SU-DHL-6 (cell line): ENCODE measurements around the gene RALGDS.

Source experiments
- H2AFZ ChIP-seq: fragments of 200-600 bp; sonication (generic); 2 replicates; pipeline ENCODE4 v1.6.1; 2014; ENCODE audit warnings: low read depth, mild to moderate bottlenecking, moderate library complexity, mixed read lengths, antibody characterized with exemption, low read length; ENCODE audit not compliant: severe bottlenecking
- H3F3A ChIP-seq: fragments of 200-600 bp; shearing (Covaris generic); 2 replicates; pipeline ENCODE4 v1.6.0; 2016; ENCODE audit warnings: antibody characterized with exemption, mild to moderate bottlenecking; ENCODE audit not compliant: insufficient read depth
- H3K27ac ChIP-seq: fragments of 200-600 bp; sonication (generic); 2 replicates; pipeline ENCODE4 v1.5.1; 2016; ENCODE audit warnings: low read depth, mild to moderate bottlenecking, low read length, moderate library complexity, mixed read lengths
- H3K27me3 ChIP-seq: fragments of 200-600 bp; sonication (generic), shearing (Covaris generic); 2 replicates; pipeline ENCODE4 v1.6.0; 2014; ENCODE audit warnings: mild to moderate bottlenecking, low read length
- H3K36me3 ChIP-seq: fragments of 200-600 bp; sonication (generic); 2 replicates; pipeline ENCODE4 v1.6.1; 2014; ENCODE audit warnings: mild to moderate bottlenecking, low read length, mixed read lengths
- H3K4me2 ChIP-seq: fragments of 300-600, 200-600 bp; shearing (Covaris generic), sonication (generic); 2 replicates; pipeline ENCODE4 v1.6.0; 2014; ENCODE audit warnings: low read length, low read depth, mild to moderate bottlenecking; ENCODE audit not compliant: poor library complexity, severe bottlenecking
- H3K4me3 ChIP-seq: fragments of 200-600 bp; sonication (generic); 2 replicates; pipeline ENCODE4 v1.5.1; 2014; ENCODE audit warnings: antibody characterized with exemption, low read length, mild to moderate bottlenecking, mixed read lengths; ENCODE audit not compliant: insufficient read depth, poor library complexity, severe bottlenecking
- H3K79me2 ChIP-seq: fragments of 200-600 bp; sonication (generic); 2 replicates; pipeline ENCODE4 v1.6.1; 2014; ENCODE audit warnings: mild to moderate bottlenecking, low read length, moderate library complexity; ENCODE audit not compliant: insufficient read depth
- H3K9ac ChIP-seq: fragments of 200-600 bp; sonication (generic); 2 replicates; pipeline ENCODE4 v1.7.0; 2014; ENCODE audit warnings: mild to moderate bottlenecking, low read length
- H3K9me2 ChIP-seq: fragments of 200-600 bp; sonication (generic); replicated peaks from 2 replicates; pipeline ENCODE4 v1.6.1; 2014; ENCODE audit warnings: low read length; ENCODE audit not compliant: insufficient read depth
- H3K9me3 ChIP-seq: fragments of 200-600 bp; sonication (generic); 2 replicates; pipeline ENCODE4 v1.6.1; 2014; ENCODE audit warnings: low read length, mixed read lengths; ENCODE audit not compliant: insufficient read depth
- H4K20me1 ChIP-seq: fragments of 200-600 bp; sonication (generic); 2 replicates; pipeline ENCODE4 v1.6.1; 2014; ENCODE audit warnings: low read depth, mild to moderate bottlenecking, antibody characterized with exemption, low read length, moderate library complexity, mixed read lengths
- EZH2phosphoT487 ChIP-seq: fragments of 200-600 bp; sonication (generic), shearing (Covaris generic); conservative IDR thresholded peaks from 2 replicates; pipeline ENCODE4 v1.6.1; 2018; ENCODE audit warnings: mild to moderate bottlenecking, antibody characterized with exemption, low read length, moderate library complexity, mixed read lengths
- TF ChIP-seq, protein P1 (sequence below): fragments of 200-600 bp; sonication (generic); IDR thresholded peaks from one replicate; pipeline ENCODE4 v1.5.1; 2017; ENCODE audit warnings: antibody characterized with exemption, mild to moderate bottlenecking, low read length, moderate library complexity; ENCODE audit not compliant: insufficient read depth, poor library complexity, severe bottlenecking

The RALGDS gene

GRCh38 chr9:133147412-133148198 lies 26.6 kb upstream of the RALGDS start:
- Histone ChIP-seq H3K79me2 (peaks cover 9% of the 10 kb centered on the region; the same call in 1 of the 2 replicates), H3K27ac (peak overlapping the region; percentile 33), H3K4me3 (peak overlapping the region; percentile 57), H3K36me3 (no peaks in the 10 kb centered on the region), H2AFZ (no peak overlapping the region), H3K4me2 (peak overlapping the region; percentile 59), H4K20me1 (peaks cover 10% of the 10 kb centered on the region; the same call in 1 of the 2 replicates), H3K9me3 (no peaks in the 10 kb centered on the region), H3K9ac (peak overlapping the region; percentile 63), H3F3A (peaks cover 13% of the 10 kb centered on the region), H3K9me2 (no peaks in the 10 kb centered on the region), H3K27me3 (no peaks in the 10 kb centered on the region)
- TF ChIP-seq, protein P1, sequence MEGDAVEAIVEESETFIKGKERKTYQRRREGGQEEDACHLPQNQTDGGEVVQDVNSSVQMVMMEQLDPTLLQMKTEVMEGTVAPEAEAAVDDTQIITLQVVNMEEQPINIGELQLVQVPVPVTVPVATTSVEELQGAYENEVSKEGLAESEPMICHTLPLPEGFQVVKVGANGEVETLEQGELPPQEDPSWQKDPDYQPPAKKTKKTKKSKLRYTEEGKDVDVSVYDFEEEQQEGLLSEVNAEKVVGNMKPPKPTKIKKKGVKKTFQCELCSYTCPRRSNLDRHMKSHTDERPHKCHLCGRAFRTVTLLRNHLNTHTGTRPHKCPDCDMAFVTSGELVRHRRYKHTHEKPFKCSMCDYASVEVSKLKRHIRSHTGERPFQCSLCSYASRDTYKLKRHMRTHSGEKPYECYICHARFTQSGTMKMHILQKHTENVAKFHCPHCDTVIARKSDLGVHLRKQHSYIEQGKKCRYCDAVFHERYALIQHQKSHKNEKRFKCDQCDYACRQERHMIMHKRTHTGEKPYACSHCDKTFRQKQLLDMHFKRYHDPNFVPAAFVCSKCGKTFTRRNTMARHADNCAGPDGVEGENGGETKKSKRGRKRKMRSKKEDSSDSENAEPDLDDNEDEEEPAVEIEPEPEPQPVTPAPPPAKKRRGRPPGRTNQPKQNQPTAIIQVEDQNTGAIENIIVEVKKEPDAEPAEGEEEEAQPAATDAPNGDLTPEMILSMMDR: peak; percentile 91
- TF ChIP-seq EZH2phosphoT487: no peak

GRCh38 chr9:133146746-133147411 lies 25.8 kb upstream of the RALGDS start:
- Histone ChIP-seq H3K27me3 (no peaks in the 10 kb centered on the region), H3K4me3 (no peak overlapping the region), H2AFZ (no peak overlapping the region), H3K4me2 (peak overlapping the region; percentile 59), H3K27ac (no peak overlapping the region), H3F3A (peaks cover 13% of the 10 kb centered on the region), H3K9me2 (no peaks in the 10 kb centered on the region), H3K9ac (no peak overlapping the region), H4K20me1 (peaks cover 10% of the 10 kb centered on the region; the same call in 1 of the 2 replicates), H3K79me2 (peaks cover 9% of the 10 kb centered on the region; the same call in 1 of the 2 replicates), H3K9me3 (no peaks in the 10 kb centered on the region), H3K36me3 (no peaks in the 10 kb centered on the region)
- no peak for TF ChIP-seq EZH2phosphoT487
- TF ChIP-seq, protein P1: no peak

- H3K9me3 ChIP-seq: no peaks in the 10 kb centered on the region
- H3K4me3 ChIP-seq: no peak overlapping the region
- H3K79me2 ChIP-seq: peaks cover 9% of the 10 kb centered on the region; the same call in 1 of the 2 replicates
- H3K9me2 ChIP-seq: no peaks in the 10 kb centered on the region
- H3K9ac ChIP-seq: peak overlapping the region; percentile 18; the same call in 1 of the 2 replicates
- no peak overlapping the region for H3K27ac ChIP-seq
- H3F3A ChIP-seq: peaks cover 13% of the 10 kb centered on the region
- H3K27me3 ChIP-seq: no peaks in the 10 kb centered on the region
- H2AFZ ChIP-seq: no peak overlapping the region
- H3K4me2 ChIP-seq: peak overlapping the region; percentile 55
- no peaks in the 10 kb centered on the region for H3K36me3 ChIP-seq
- H4K20me1 ChIP-seq: peaks cover 10% of the 10 kb centered on the region; the same call in 1 of the 2 replicates
- TF ChIP-seq EZH2phosphoT487: no peak
- TF ChIP-seq, protein P1: no peak
These were observed 24.1 kb upstream of the RALGDS start for GRCh38 chr9:133144904-133145851.
